A204.1 (cell line): Measurements from ENCODE around the gene NEK4.

ENCODE experiments used
- FAIRE-seq: peaks from 2 replicates; lab custom pipeline; 2012; peaks lifted over from hg19 to GRCh38; lab: Jason Lieb, UNC

The NEK4 gene

GRCh38 chr3:52792961-52793695 lies 22.4 kb upstream of the NEK4 start:
- no peak for FAIRE-seq

- FAIRE-seq, result no peak
Observed at GRCh38 chr3:52792413-52792812, 21.7 kb upstream of the NEK4 start.

GRCh38 chr3:52791928-52792327 lies 21.2 kb upstream of the NEK4 start:
- no peak for FAIRE-seq

GRCh38 chr3:52791366-52791765 lies 20.6 kb upstream of the NEK4 start:
- no peak for FAIRE-seq

GRCh38 chr3:52790741-52791140 lies 20.0 kb upstream of the NEK4 start:
- FAIRE-seq, result no peak

- no peak for FAIRE-seq
Observed at GRCh38 chr3:52790337-52790736, 19.6 kb upstream of the NEK4 start.

GRCh38 chr3:52789746-52790040 lies 19.0 kb upstream of the NEK4 start:
- FAIRE-seq, result no peak

- FAIRE-seq, result no peak
Observed at GRCh38 chr3:52788890-52789745, 18.4 kb upstream of the NEK4 start.

- FAIRE-seq, result no peak
Observed at GRCh38 chr3:52787672-52788625, 17.2 kb upstream of the NEK4 start.

GRCh38 chr3:52787246-52787645 lies 16.5 kb upstream of the NEK4 start:
- FAIRE-seq, result no peak

- FAIRE-seq, result no peak
Observed at GRCh38 chr3:52786330-52787215, 15.8 kb upstream of the NEK4 start.

GRCh38 chr3:52784931-52785590 lies 14.3 kb upstream of the NEK4 start:
- FAIRE-seq, result no peak

- FAIRE-seq, result no peak
Observed at GRCh38 chr3:52784021-52784621, 13.4 kb upstream of the NEK4 start.

GRCh38 chr3:52783211-52783555 lies 12.4 kb upstream of the NEK4 start:
- no peak for FAIRE-seq

GRCh38 chr3:52782412-52783210 lies 11.9 kb upstream of the NEK4 start:
- FAIRE-seq, result no peak

- FAIRE-seq, result no peak
Observed at GRCh38 chr3:52781741-52782140, 11.0 kb upstream of the NEK4 start.

- FAIRE-seq, result no peak
Observed at GRCh38 chr3:52779837-52780585, 9.3 kb upstream of the NEK4 start.

GRCh38 chr3:52779011-52779836 lies 8.5 kb upstream of the NEK4 start:
- FAIRE-seq, result no peak
